Lower leg skin (tissue), 3 donors: ENCODE measurements around the gene FCN2.

Source experiments
- POLR2A ChIP-seq, 2 donors: fragments of 450-650 bp; IDR thresholded peaks; one replicate each; pipeline ENCODE4 v1.6.1; 2016 to 2017; ENCODE audit warnings: antibody characterized with exemption in 2 of 2, mild to moderate bottlenecking in 1 of 2, moderate library complexity in 1 of 2
- TF ChIP-seq, protein P1 (sequence below), 3 donors: fragments of 450-650 bp; IDR thresholded peaks; one replicate each; pipeline ENCODE4 v1.5.1; 2016; ENCODE audit warnings: antibody characterized with exemption in 3 of 3, mild to moderate bottlenecking in 3 of 3, moderate library complexity in 2 of 3

DNA sequence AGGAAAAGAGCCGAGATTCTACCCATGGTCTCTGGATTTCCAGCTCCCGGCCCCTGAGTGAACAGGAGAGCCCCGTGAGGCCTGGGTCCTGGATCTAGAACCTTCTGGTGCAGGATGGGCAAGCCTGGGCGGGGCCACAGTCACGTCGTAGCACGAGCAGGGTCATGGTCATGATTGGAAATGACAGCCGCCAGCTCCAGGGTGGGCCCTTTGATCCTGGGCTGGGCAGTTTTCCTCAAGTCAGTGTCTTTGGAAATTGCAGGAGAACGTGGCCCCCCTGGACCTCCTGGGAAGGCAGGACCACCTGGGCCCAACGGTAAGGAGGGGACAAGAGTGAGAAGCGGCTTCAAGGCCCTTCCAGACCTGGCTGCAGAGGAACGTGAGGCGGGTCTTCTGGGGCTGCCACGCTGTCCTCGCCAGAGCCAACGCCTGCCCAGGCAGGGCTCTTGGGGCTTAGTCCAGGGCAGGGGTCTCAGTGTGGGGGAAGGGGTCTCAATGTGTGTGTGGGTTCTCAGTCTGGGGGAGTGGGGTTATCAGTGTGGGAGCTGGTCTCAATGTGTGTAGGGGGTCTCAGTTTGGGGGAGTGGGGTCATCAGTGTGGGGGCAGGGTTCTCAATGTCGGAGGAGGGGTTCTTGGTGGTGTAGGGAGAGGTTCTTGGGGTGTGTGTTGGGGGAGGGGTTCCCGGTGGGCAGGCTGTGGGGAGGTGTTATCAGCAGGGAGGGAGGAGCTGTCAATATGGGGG, 2.6 kb downstream of the FCN2 start:
- TF ChIP-seq, protein P1, sequence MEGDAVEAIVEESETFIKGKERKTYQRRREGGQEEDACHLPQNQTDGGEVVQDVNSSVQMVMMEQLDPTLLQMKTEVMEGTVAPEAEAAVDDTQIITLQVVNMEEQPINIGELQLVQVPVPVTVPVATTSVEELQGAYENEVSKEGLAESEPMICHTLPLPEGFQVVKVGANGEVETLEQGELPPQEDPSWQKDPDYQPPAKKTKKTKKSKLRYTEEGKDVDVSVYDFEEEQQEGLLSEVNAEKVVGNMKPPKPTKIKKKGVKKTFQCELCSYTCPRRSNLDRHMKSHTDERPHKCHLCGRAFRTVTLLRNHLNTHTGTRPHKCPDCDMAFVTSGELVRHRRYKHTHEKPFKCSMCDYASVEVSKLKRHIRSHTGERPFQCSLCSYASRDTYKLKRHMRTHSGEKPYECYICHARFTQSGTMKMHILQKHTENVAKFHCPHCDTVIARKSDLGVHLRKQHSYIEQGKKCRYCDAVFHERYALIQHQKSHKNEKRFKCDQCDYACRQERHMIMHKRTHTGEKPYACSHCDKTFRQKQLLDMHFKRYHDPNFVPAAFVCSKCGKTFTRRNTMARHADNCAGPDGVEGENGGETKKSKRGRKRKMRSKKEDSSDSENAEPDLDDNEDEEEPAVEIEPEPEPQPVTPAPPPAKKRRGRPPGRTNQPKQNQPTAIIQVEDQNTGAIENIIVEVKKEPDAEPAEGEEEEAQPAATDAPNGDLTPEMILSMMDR (IDR thresholded peaks at IDR 0.05): no peak
- TF ChIP-seq POLR2A (IDR thresholded peaks at IDR 0.05): no peak
